Fibroblast of gingiva (primary cell): Measurements from ENCODE around the gene ELP4.

Experiments
- DNase-seq: peaks from one replicate; pipeline ENCODE4 v3.0.0-alpha.2; 2011; ENCODE audit warnings: low read depth

The ELP4 gene

GRCh38 chr11:31780078-31780477, 270.5 kb downstream of the ELP4 start:
- no peak for DNase-seq

GRCh38 chr11:31780480-31780971, 271.0 kb downstream of the ELP4 start:
- DNase-seq, result no peak

GRCh38 chr11:31782257-31782656, 272.7 kb downstream of the ELP4 start:
- DNase-seq, result no peak

- no peak for DNase-seq
Measured at GRCh38 chr11:31783252-31783651, 273.7 kb downstream of the ELP4 start.

GRCh38 chr11:31784611-31785010, 275.0 kb downstream of the ELP4 start:
- no peak for DNase-seq

GRCh38 chr11:31786996-31787685, 277.6 kb downstream of the ELP4 start:
- DNase-seq, result no peak

- no peak for DNase-seq
Measured at GRCh38 chr11:31788085-31788484, 278.5 kb downstream of the ELP4 start.

- DNase-seq, result no peak
Measured at GRCh38 chr11:31790649-31791048, 281.1 kb downstream of the ELP4 start.

GRCh38 chr11:31792036-31792435, 282.5 kb downstream of the ELP4 start:
- DNase-seq, result no peak

GRCh38 chr11:31792456-31792855, 282.9 kb downstream of the ELP4 start:
- DNase-seq, result no peak

- no peak for DNase-seq
Measured at GRCh38 chr11:31793264-31793663, 283.7 kb downstream of the ELP4 start.

GRCh38 chr11:31794548-31794947, 285.0 kb downstream of the ELP4 start:
- DNase-seq, result no peak

GRCh38 chr11:31795706-31796498, 286.3 kb downstream of the ELP4 start:
- DNase-seq, result no peak

GRCh38 chr11:31796499-31797189, 287.1 kb downstream of the ELP4 start:
- no peak for DNase-seq

- no peak for DNase-seq
Measured at GRCh38 chr11:31797190-31798056, 287.9 kb downstream of the ELP4 start.

- DNase-seq, result no peak
Measured at GRCh38 chr11:31798057-31798553, 288.5 kb downstream of the ELP4 start.

- DNase-seq, result no peak
Measured at GRCh38 chr11:31798554-31799434, 289.2 kb downstream of the ELP4 start.

GRCh38 chr11:31799435-31800397, 290.1 kb downstream of the ELP4 start:
- DNase-seq, result no peak
